ENCODE results near the gene FBXW11. TPM values are rescaled to one million over a fixed set of nuclear protein-coding genes. Genes with fewer than 3 reads are reported as not detected.
"Not testable (repeated sequence)": the region's sequence is repeated elsewhere in the genome, so short reads cannot be mapped to it uniquely, and the experiment has no call there.

Gene FBXW11
- total RNA-seq, 2 donors from 2014 or later: 28.3 to 30.1 TPM

GRCh38 chr5:171931163-171931562 is 75.3 kb downstream of the FBXW11 start:
- Mint-ChIP-seq H3K27me3 (no peaks in the 10 kb centered on the region), H3K4me1 (peaks cover 26% of the 10 kb centered on the region), H3K27ac (no peak overlapping the region), H3K4me3 (no peak overlapping the region), H3K36me3 (ENCODE audit: low read depth) (peaks cover 4% of the 10 kb centered on the region)
- H3K9me3 ChIP-seq (ENCODE audit: control insufficient read depth, low read length, poor library complexity, severe bottlenecking): no peaks in the 10 kb centered on the region
- ATAC-seq: no peak
- no peak for DNase-seq

GRCh38 chr5:171927345-171927941 is 79.0 kb downstream of the FBXW11 start:
- peaks cover 26% of the 10 kb centered on the region for H3K4me1 Mint-ChIP-seq
- H3K4me3 Mint-ChIP-seq: no peak overlapping the region
- DNase-seq (no peak), ATAC-seq (no peak)
- no peaks in the 10 kb centered on the region for H3K9me3 ChIP-seq (ENCODE audit: control insufficient read depth, low read length, poor library complexity, severe bottlenecking)
- no peaks in the 10 kb centered on the region for H3K27me3 Mint-ChIP-seq
- H3K27ac Mint-ChIP-seq: peak overlapping the region; percentile 72
- H3K36me3 Mint-ChIP-seq (ENCODE audit: low read depth): no peaks in the 10 kb centered on the region

GRCh38 chr5:171926311-171926710 is 80.1 kb downstream of the FBXW11 start:
- no peak for DNase-seq
- Mint-ChIP-seq H3K4me3 (no peak overlapping the region), H3K27me3 (no peaks in the 10 kb centered on the region), H3K36me3 (ENCODE audit: low read depth) (no peaks in the 10 kb centered on the region), H3K4me1 (peaks cover 30% of the 10 kb centered on the region), H3K27ac (peak overlapping the region; percentile 72)
- ATAC-seq: no peak
- H3K9me3 ChIP-seq (ENCODE audit: control insufficient read depth, low read length, poor library complexity, severe bottlenecking): no peaks in the 10 kb centered on the region

GRCh38 chr5:171924493-171925122 is 81.8 kb downstream of the FBXW11 start:
- H3K4me3 Mint-ChIP-seq: no peak overlapping the region
- H3K4me1 Mint-ChIP-seq: peaks cover 26% of the 10 kb centered on the region
- H3K36me3 Mint-ChIP-seq (ENCODE audit: low read depth): no peaks in the 10 kb centered on the region
- H3K27ac Mint-ChIP-seq: peak overlapping the region; percentile 49
- no peak for DNase-seq
- no peak for ATAC-seq
- no peaks in the 10 kb centered on the region for H3K9me3 ChIP-seq (ENCODE audit: control insufficient read depth, low read length, poor library complexity, severe bottlenecking)
- no peaks in the 10 kb centered on the region for H3K27me3 Mint-ChIP-seq

- no peak for ATAC-seq
- no peaks in the 10 kb centered on the region for H3K9me3 ChIP-seq (ENCODE audit: control insufficient read depth, low read length, poor library complexity, severe bottlenecking)
- Mint-ChIP-seq H3K36me3 (ENCODE audit: low read depth) (no peaks in the 10 kb centered on the region), H3K4me1 (peaks cover 29% of the 10 kb centered on the region), H3K27ac (peak overlapping the region; percentile 90), H3K4me3 (no peak overlapping the region), H3K27me3 (no peaks in the 10 kb centered on the region)
- DNase-seq: no peak
Observed at GRCh38 chr5:171920765-171921391, 85.6 kb downstream of the FBXW11 start.

- H3K27ac Mint-ChIP-seq; H3K36me3 Mint-ChIP-seq (ENCODE audit: low read depth); H3K27me3 Mint-ChIP-seq; ATAC-seq; DNase-seq; H3K9me3 ChIP-seq (ENCODE audit: control insufficient read depth, low read length, poor library complexity, severe bottlenecking); H3K4me3 Mint-ChIP-seq: not testable (repeated sequence)
- peaks cover 38% of the 10 kb centered on the region for H3K4me1 Mint-ChIP-seq
Observed at GRCh38 chr5:171915700-171916099, 90.7 kb downstream of the FBXW11 start.

GRCh38 chr5:171914726-171915338 is 91.6 kb downstream of the FBXW11 start:
- no peaks in the 10 kb centered on the region for H3K9me3 ChIP-seq (ENCODE audit: control insufficient read depth, low read length, poor library complexity, severe bottlenecking)
- Mint-ChIP-seq H3K36me3 (ENCODE audit: low read depth) (no peaks in the 10 kb centered on the region), H3K4me1 (peaks cover 38% of the 10 kb centered on the region), H3K27ac (peak overlapping the region; percentile 75), H3K4me3 (no peak overlapping the region), H3K27me3 (no peaks in the 10 kb centered on the region)
- DNase-seq (no peak), ATAC-seq (no peak)

GRCh38 chr5:171913987-171914273 is 92.5 kb downstream of the FBXW11 start:
- no peaks in the 10 kb centered on the region for H3K36me3 Mint-ChIP-seq (ENCODE audit: low read depth)
- DNase-seq (no peak), ATAC-seq (no peak)
- no peaks in the 10 kb centered on the region for H3K27me3 Mint-ChIP-seq
- no peak overlapping the region for H3K4me3 Mint-ChIP-seq
- H3K9me3 ChIP-seq (ENCODE audit: control insufficient read depth, low read length, poor library complexity, severe bottlenecking): no peaks in the 10 kb centered on the region
- peak overlapping the region; percentile 75 for H3K27ac Mint-ChIP-seq
- H3K4me1 Mint-ChIP-seq: peaks cover 35% of the 10 kb centered on the region

GRCh38 chr5:171911152-171911551 is 95.3 kb downstream of the FBXW11 start:
- no peak for ATAC-seq
- Mint-ChIP-seq H3K27me3 (no peaks in the 10 kb centered on the region), H3K4me3 (no peak overlapping the region), H3K27ac (peak overlapping the region; percentile 90), H3K36me3 (ENCODE audit: low read depth) (no peaks in the 10 kb centered on the region), H3K4me1 (peaks cover 33% of the 10 kb centered on the region)
- DNase-seq: no peak
- H3K9me3 ChIP-seq (ENCODE audit: control insufficient read depth, low read length, poor library complexity, severe bottlenecking): no peaks in the 10 kb centered on the region

- Mint-ChIP-seq H3K36me3 (ENCODE audit: low read depth) (no peaks in the 10 kb centered on the region), H3K27ac (peak overlapping the region; percentile 16), H3K27me3 (no peaks in the 10 kb centered on the region), H3K4me3 (no peak overlapping the region), H3K4me1 (peaks cover 38% of the 10 kb centered on the region)
- DNase-seq: no peak
- no peak for ATAC-seq
- no peaks in the 10 kb centered on the region for H3K9me3 ChIP-seq (ENCODE audit: control insufficient read depth, low read length, poor library complexity, severe bottlenecking)
Observed at GRCh38 chr5:171908638-171909037, 97.8 kb downstream of the FBXW11 start.

- H3K4me1 Mint-ChIP-seq: peaks cover 34% of the 10 kb centered on the region
- DNase-seq: peak in 1 of 3 donors; percentile 20
- H3K9me3 ChIP-seq (ENCODE audit: control insufficient read depth, low read length, poor library complexity, severe bottlenecking): no peaks in the 10 kb centered on the region
- no peak overlapping the region for H3K27ac Mint-ChIP-seq
- H3K36me3 Mint-ChIP-seq (ENCODE audit: low read depth): no peaks in the 10 kb centered on the region
- H3K27me3 Mint-ChIP-seq: no peaks in the 10 kb centered on the region
- H3K4me3 Mint-ChIP-seq: no peak overlapping the region
- ATAC-seq: peak; percentile 85
Observed at GRCh38 chr5:171907725-171908343, 98.6 kb downstream of the FBXW11 start.

- Mint-ChIP-seq H3K27me3 (no peaks in the 10 kb centered on the region), H3K4me1 (peaks cover 33% of the 10 kb centered on the region), H3K36me3 (ENCODE audit: low read depth) (no peaks in the 10 kb centered on the region), H3K27ac (no peak overlapping the region), H3K4me3 (no peak overlapping the region)
- DNase-seq (no peak), ATAC-seq (no peak)
- no peaks in the 10 kb centered on the region for H3K9me3 ChIP-seq (ENCODE audit: control insufficient read depth, low read length, poor library complexity, severe bottlenecking)
Observed at GRCh38 chr5:171906703-171907590, 99.5 kb downstream of the FBXW11 start.

Data from T-helper 17 cell (primary cell).